Right renal pelvis (tissue), 4 donors: ENCODE measurements around the gene CSTPP1. TPM values are rescaled to one million over a fixed set of nuclear protein-coding genes. Genes with fewer than 3 reads are reported as not detected.

ENCODE experiments used
- DNase-seq, 4 donors: peaks; one replicate each; pipeline ENCODE4 v3.0.0-alpha.2; 2013; ENCODE audit warnings: low read depth in 4 of 4, low spot score in 3 of 4, missing footprints in 1 of 4
- polyA plus RNA-seq, 4 donors: library from polyadenylated mRNA; unstranded; fragments of 120-200 nt; gene quantifications; one replicate each; pipeline ENCODE4 v1.2.1, GENCODE V29; 2013; ENCODE audit not compliant: insufficient read length in 4 of 4

The CSTPP1 gene
- 10 to 100 TPM; 55.0 to 60.2 (median 57.4) TPM for polyA plus RNA-seq

- peak; percentile 89 to 91 (median 90) for DNase-seq
These were observed at the start of gene CSTPP1 for GRCh38 chr11:46936138-46937110. Gene CSTPP1, plus strand, starts transcription at chr11:46936761. Its CDS starts 45 bp downstream, at chr11:46936806.

- no peak for DNase-seq
These were observed 47.9 kb upstream of the CSTPP1 start for GRCh38 chr11:46888636-46889035.

GRCh38 chr11:46889251-46889650, 47.3 kb upstream of the CSTPP1 start:
- DNase-seq, result no peak

GRCh38 chr11:46889689-46890475, 46.7 kb upstream of the CSTPP1 start:
- peak; percentile 50 to 70 (median 64) for DNase-seq

GRCh38 chr11:46890665-46891064, 45.9 kb upstream of the CSTPP1 start:
- DNase-seq, result no peak

- DNase-seq, result no peak
These were observed 44.5 kb upstream of the CSTPP1 start for GRCh38 chr11:46892109-46892508.

- no peak for DNase-seq
These were observed 43.7 kb upstream of the CSTPP1 start for GRCh38 chr11:46892838-46893237.

- DNase-seq, result no peak
These were observed 42.1 kb upstream of the CSTPP1 start for GRCh38 chr11:46894506-46894905.

- no peak for DNase-seq
These were observed 41.6 kb upstream of the CSTPP1 start for GRCh38 chr11:46894961-46895360.

GRCh38 chr11:46895821-46896220, 40.7 kb upstream of the CSTPP1 start:
- no peak for DNase-seq

GRCh38 chr11:46896719-46897406, 39.7 kb upstream of the CSTPP1 start:
- DNase-seq, result no peak

GRCh38 chr11:46898396-46899095, 38.0 kb upstream of the CSTPP1 start:
- DNase-seq, result no peak

- DNase-seq, result no peak
These were observed 37.0 kb upstream of the CSTPP1 start for GRCh38 chr11:46899501-46900025.

GRCh38 chr11:46900091-46900746, 36.3 kb upstream of the CSTPP1 start:
- no peak for DNase-seq

- no peak for DNase-seq
These were observed 35.4 kb upstream of the CSTPP1 start for GRCh38 chr11:46901156-46901555.

GRCh38 chr11:46902694-46903093, 33.9 kb upstream of the CSTPP1 start:
- no peak for DNase-seq

- DNase-seq, result no peak
These were observed 32.7 kb upstream of the CSTPP1 start for GRCh38 chr11:46903846-46904245.

- DNase-seq, result no peak
These were observed 30.8 kb upstream of the CSTPP1 start for GRCh38 chr11:46905806-46906205.

- DNase-seq, result no peak
These were observed 29.9 kb upstream of the CSTPP1 start for GRCh38 chr11:46906609-46907041.
